Fibroblast of skin of right quadriceps (primary cell): ENCODE results near the gene CHADL.
"Not testable (repeated sequence)": the region's sequence is repeated elsewhere in the genome, so short reads cannot be mapped to it uniquely, and the experiment has no call there.

Experiments used
- DNase-seq: peaks from one replicate; pipeline ENCODE4 v3.0.0-alpha.2; 2013

CHADL gene

DNA sequence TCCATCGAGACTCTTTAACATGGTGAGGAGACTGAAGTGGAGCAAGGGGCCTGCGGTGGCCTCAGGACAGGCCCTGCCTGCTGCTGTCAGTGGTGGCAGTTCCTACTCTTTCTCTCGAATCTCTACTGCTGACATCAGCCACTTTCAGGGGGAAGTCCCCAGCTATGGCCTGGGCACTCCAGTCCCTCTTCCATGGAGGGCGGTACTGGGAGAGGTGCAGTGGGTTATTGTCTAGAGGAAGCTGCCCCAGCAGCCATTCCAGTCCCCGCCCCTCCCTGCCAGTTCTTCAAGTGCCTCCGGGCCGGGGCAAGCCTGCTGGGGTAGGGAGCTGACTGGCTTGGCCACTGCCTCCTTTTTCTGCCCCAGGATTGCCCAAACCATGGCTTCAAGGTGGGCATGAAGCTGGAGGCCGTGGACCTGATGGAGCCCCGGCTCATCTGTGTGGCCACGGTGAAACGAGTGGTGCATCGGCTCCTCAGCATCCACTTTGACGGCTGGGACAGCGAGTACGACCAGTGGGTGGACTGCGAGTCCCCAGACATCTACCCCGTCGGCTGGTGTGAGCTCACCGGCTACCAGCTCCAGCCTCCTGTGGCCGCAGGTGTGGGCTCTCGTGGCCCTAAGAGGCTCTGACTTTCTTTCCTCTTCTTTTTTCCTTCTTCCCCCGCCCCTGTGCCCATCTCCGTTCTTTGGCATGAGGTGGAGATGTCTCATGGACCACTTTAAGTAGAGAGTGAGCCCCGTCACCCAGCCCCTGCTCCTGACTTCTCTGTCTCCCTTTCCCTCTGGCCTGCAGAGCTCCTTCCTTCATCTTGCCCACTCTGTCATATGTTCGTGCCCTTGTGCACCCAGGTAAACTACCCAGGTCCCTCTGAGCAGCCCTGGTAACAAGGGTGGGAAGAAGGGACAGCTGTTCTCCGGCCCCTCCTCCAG lies 13.7 kb downstream of the CHADL start:
- DNase-seq, result no peak

DNA sequence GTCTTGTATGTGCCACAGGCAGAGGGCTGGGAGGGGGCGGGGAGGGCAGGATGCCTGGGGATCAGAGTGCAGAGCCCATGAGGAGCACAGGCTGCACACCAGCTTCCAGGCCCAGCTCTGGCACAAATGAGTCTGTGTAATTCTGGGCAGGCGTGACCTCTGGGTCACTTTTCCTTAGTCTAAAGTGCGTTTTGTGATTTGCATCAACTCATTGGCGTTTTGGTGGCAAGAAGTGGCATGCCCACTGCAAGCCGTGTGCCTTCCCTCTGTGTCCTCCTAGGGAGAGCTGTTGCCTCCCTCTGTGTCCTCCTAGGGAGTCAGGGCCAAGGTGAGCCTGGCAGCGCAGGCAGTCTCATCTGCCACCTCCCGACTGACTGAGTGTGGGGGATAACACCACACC lies 17.2 kb downstream of the CHADL start:
- DNase-seq, result no peak

DNA sequence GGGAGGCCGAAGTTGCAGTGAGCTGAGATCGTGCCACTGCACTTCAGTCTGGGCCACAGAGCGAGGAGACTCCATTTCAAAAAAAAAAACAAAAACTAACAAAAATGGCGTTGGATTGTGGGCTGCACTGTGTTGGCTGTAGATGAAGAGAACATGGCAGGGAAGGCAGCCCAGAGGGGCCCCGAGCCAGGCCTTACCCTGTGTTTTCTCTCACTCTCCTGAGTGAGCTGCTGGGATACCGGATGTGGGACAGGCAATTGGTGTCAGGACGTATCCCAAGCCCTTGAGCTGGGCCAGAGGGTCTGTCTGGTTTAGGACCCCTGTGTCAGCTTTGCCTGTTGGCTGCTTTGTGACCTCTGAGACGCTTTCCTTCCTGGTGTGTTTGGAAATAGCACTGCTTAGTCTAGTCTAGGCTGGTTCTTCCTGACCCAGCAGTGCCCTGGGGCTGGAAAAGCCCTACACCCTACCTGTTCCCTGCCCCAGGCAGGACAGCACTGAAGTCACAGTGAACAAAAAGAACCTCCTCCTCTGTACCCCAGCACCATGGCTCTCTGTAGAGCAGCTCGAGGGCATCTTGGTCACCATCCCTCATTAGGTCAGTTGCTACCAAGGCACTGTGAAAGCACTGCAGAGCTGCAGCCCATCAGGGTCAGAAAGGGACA lies 17.8 kb downstream of the CHADL start:
- DNase-seq, result no peak

DNA sequence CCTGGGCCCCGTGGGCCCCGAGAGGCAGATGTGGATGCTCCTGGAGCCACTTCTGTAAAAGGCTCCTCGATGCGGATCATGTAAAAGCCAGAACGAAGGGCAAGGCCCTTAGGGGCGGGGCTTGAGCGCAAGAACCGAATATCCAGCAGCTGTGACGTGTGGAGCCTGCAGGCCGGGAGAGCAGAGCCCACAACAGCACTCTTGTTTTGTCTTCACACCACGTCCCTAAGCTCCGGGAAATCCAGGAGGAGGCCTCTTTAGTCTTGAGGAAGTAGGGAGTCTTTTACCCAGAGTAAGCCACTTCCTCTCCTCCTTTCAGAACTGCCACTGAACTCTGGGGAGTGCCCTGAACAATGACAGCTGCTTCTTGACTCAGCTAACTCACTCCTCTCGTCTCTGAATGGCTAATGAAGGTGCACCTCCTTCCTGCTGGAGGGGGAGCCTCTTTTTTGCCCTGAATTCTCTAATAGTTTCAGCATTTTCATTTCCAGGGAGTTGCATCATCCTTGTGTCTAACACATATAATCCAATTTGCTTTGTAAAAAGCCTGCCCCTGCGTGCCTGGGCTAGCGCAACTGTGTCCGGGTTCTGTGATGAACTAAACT lies 23.1 kb downstream of the CHADL start:
- peak; percentile 82 for DNase-seq

DNA sequence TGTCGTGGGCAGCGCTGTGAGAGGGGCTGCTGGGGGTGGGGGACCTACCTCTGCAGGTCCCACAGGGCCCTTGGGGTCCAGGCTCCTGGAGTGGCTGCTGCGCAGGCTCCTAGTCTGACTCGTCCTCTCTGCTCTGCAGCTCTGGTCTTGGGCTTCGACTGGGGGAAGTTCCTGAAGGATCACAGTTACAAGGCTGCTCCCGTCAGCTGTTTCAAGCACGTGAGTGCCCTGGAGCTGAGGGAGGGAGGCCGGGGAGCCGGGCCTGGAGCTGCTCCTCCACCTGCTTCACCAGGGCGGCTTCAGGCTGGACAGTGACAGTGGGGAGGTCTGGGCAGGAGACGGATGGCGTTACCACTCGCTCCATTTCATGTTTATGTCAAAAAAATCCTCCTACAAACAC lies 23.7 kb downstream of the CHADL start:
- no peak for DNase-seq

DNA sequence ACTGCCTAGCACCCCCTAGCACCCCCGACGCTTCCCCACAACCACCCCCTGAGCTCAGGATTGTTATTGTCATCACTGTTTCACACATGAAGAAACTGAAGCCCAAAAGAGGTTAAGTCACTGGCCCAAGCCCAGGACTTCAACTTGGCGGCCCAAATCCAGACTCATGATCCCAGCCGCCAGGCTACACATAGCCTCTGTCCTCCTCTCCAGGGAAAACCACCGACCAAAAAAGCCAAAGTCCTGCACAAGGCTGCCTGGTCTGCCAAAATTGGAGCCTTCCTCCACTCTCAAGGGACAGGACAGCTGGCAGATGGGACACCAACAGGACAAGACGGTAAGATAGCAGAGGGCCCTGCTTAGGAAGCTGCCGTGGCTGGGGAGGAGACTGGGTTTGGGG lies 24.8 kb downstream of the CHADL start:
- DNase-seq, result no peak

DNA sequence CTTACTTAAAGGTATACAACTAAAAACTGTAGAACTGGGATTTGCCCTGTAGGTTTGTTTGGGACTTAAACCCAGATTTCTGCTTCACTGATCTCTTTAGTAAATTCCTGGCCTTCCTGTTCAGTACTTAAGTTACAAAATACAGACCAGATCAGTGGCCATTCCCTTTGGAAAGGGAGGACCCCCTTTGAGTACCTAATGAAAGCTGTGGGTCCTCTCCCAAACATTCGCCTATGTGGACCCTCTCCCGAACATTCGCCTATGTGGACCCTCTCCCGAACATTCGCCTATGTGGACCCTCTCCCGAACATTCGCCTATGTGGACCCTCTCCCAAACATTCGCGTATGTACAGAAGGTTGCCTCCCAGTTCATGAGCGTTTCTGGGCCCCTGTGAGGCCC lies 25.3 kb downstream of the CHADL start:
- DNase-seq, result no peak

DNA sequence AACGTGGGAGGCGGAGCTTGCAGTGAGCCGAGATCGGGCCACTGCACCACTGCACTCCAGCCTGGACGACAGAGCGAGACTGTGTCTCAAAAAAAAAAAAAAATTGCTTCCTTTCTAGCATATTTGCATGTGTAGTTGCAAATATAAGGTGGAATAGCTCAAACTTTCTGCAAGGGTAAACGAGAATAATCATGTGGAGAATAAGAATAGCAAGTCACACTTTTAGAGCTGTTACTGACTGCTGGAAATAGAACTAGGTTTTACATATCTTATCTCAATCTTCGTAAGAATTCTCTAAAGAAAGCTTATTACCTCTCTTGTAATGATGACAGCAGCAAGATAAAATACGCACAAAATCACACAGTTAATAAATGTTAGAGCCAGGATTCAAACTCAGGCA lies 34.0 kb downstream of the CHADL start:
- DNase-seq, result no peak

DNA sequence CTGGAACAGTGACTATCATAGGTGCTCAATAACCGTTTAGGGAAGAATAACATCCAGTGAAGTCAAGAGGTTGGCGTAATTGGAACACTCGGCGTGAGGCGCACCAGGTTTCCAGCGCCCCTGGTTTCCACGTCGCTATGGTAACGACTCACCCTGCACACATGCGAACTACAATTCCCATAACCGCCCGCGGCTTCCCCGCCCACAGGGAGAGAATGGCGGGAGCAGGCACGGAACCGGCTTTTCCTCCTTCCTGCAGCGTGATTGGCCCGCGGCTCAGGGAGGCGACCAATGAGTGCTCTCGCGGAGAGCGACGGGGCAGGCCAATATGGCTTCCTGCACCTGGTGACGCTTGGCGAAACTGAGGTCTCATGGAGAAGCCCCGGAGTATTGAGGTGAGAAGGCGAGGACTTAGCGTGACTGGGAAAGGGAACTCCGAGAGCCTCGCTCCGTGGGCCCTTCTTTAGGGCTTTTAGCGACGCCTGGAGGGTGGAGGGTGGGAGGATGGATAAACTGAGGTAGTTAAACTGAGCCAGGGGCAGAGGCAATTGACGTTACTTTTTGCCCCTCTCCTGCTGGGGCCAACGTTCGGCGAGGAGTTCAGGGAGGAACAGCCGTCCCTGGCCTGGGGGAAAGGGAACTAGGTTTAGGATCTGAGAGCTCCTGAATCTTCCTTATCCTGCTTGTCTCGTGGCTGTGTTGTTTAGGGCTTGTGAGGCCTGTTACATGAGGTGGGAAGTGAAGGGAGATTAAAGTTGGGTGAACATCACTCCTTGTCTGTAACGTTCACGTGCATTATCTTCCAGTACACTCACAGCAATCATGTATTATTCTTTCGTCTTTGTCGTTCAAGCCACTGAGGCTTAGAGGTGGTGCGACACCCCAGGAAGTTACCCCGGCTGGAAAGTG lies 35.5 kb downstream of the CHADL start, which contains the start of gene L3MBTL2:
Gene L3MBTL2 (plus strand): TSS at position 321 of the 909 bp plus-strand sequence. CDS start 51 bp downstream, at position 372.
- DNase-seq, result peak; percentile 94

DNA sequence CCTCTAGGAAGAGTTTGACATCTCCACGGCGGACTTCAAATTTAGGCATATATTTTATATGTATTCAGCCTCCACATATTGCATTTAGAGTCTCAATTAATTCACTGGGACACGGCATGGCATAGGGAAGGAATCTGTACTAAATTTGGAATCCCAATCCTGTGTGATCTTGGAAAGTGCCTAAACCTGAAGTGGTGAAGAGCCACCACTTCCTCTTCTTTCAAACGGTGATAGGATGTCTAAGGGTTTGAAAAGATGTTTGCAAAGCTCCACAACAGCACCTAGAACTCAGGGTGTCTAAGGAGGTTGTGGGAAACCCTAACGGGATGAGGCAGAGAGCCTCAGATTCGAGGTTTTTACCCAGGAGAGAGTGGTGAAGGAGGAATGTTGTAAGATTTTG lies 36.7 kb downstream of the CHADL start:
- no peak for DNase-seq

DNA sequence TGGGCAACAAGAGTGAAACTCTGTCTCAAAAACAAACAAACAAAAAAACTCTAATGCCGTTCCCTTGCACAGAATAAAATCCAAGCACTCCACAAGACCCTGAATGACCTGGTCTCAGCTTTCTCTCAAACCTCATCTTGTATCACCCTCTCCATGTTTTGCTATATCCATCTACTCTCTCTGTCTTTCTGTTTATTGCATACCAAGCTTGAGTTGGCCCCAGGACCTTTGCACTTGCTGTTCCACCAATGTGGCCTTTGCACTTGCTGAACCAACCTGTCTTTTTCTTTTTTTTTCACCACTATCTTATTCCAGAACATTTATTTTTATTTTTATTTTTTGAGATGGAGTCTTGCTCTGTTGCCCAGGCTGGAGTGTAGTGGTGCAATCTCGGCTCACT lies 37.6 kb downstream of the CHADL start:
- DNase-seq, result no peak

DNA sequence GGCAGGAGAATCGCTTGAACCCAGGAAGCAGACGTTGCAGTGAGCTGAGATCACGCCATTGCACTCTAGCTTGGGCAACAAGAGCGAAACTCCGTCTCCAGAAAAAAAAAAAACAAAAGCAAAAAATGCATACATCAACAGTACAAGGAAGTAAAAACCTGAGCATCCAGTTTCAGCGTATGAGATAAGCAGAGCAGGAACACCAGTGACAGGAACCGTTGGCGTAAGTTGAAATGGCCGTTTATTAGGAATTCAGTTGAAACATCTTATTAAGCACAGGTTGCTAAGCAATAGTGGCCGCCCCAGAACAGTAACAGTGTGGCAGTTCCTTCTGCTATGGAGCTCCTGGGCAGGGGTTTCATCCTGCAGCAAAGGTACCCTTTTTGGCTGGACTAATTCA lies 39.6 kb downstream of the CHADL start:
- no peak for DNase-seq

DNA sequence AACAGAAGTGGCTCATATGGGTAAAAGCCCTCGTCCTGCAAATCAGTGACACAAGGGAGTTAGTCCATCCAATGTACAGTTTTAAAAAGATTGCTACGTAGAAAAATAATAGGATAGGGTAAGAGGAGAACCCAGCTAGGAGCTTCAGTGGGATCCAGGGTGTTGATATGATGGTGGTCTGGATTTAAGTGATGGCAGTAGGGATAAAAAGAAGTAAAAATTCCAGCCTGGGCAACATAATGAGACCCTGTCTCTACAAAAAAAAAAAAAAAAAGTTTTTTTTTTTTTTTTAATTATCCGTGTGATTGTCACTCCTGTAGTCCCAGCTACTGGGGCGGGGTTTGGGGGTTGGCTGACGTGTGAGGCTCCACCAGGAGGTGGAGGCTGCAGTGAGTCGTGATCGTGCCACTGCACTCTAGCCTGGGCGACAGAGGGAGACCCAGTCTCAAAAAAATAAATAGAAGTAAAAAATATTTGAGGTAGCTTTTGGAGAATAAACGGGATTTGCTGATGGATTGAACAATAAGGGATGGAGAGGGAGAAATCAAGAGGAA lies 42.6 kb downstream of the CHADL start:
- no peak for DNase-seq

DNA sequence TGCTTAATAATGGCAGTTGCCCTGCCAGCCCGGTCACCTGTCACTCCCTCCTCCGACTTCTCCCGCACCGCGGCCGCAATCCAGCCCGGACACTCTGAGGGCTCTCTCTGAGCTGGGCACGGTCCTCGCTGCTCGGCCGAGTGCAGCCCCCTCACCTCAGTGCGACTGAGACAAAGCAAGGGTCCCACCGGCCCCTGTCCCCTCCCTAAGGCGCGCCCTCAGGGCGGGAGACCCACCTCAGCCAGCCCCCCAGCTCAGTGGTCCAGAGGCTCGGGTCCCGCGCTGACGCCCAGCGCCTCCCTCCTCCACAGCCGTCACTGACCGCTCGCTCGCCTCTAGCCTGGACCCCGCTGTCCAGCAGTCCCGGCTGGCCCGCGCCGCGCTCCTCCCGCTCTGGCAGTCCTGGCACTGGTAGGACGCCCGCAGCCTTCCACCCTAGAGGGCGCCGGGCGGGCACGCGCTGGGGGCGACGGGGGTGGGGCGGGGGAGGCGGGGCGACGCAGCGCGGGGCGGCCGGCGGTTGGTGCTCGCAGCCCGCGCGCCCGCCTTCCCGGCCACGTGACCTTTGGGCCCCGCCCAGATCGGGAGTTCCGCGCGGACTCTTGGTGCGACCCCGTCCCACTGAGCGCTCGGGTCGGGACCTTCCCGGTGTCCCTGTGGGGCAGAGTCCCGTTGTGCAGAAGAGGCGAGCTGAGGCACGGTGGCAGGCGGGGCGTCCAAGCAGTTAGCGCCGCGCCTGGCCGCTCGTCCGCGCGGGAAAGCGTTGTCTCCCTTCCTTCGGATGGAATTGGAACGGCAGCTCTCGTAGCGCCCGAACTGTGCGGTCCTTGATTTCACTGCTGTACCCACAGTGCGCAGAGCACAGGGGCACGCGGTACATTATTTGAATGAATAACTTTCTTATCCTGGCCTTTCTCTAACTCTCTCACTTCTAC lies 43.4 kb downstream of the CHADL start:
- DNase-seq, result peak; percentile 54

DNA sequence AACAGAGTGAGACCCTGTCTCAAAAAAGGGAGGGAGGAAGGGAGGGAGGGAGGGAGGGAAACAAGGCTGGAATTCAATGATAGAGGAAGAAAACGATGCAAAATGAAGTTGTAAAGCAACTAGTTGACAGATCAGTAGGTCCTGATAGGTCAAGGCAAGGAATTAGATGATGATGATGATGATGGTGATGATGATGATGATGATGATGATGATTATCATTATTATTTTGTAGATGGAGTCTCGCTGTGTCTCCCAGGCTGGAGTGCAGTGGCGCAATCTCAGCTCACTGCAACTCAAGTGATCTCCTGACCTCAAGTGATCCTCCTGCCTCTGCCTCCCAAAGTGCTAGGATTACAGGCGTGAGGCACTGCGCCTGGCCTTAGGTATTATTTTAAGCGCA lies 46.9 kb downstream of the CHADL start:
- DNase-seq, result no peak

DNA sequence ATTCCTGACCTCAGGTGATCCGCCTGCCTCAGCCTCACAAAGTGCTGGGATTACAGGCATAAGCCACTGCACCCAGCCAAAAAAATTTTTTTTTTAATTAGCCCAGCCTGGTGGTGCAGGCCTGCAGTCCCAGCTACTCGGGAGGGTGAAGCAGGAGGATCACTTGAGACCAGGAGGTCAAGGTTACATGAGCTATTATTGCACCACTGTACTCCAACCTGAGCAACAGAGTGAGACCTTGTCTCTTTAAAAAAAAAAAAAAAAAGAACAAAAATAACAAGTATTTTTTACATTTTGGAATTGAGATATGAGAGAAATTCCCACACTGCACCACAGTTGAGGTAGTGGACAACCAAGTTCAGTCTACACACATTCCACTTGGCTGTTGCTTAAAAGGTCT lies 49.3 kb downstream of the CHADL start:
- no peak for DNase-seq

DNA sequence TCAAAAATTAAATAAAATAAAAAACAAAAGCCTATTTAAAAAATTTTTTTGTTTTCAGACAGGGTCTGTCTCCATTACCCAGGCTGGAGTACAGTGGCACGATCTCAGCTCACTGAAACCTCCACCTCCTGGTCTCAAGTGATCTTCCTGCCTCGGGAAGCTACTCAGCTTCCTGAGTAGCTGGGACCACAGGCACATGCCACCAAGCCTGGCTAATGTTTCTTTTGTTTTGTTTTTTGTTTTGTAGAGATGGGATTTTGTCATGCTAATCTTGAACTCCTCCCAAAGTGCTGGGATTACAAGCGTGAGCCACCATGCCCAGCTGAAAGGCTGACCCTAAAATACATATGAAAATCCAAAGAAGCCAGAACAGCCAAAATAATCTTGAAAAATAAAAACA lies 56.1 kb downstream of the CHADL start:
- DNase-seq, result no peak

DNA sequence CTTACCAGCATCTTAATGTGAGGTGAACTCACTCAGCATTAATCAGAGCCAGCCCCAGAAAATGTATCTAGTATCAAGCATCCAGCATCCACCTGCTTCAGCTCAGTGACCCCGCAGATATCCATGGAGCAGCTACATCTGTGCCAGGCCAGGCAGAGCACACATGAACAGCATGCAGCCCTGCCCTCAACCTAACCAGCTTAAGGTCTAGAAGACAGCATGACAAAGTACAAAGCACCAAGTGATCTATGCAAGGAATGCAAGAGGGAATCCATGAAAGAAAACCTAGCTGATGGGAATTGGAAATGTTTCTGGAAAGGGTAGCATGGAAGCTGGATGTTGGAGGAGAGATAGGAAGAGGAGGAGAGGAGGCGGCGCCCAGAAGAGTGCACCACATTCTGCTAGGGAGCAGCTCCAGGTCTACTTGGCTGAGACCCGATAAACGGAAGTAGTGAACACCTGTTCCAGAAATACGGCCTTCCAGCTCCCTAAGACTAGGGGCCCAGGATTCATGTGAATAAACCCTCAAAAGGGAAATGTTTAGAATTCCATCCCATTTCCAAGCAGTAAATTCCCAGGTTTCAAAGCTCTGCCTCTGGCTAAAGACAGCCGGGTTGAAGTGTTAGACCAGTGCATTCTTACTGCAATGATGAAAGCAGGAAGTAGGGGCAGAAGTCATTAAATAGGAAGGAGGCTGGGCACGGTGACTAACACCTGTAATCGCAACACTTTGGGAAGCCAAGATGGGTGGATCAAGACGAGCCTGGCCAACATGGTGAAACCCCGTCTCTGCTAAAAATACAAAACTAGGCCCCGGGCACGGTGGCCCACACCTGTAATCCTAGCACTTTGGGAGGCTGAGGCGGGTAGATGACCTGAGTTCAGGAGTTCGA lies 59.1 kb downstream of the CHADL start:
- peak; percentile 69 for DNase-seq

DNA sequence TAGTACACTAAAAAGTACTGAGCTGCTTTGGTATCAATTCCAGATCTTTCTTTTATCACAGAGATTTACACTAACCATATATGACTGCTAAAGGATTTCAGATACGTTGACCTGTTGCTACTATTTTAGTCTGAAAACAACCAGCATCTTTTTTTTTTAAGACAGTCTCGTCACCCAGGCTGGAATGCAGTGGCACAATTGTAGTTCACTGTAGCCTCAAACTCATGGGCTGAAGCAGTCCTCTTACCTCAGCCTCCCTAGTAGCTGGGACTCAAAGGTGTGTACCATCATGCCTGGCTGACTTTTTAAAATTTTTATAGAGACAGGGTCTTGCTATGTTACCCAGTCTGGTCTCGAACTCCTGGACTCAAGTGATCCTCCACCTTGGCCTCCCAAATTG lies 59.8 kb downstream of the CHADL start:
- no peak for DNase-seq

DNA sequence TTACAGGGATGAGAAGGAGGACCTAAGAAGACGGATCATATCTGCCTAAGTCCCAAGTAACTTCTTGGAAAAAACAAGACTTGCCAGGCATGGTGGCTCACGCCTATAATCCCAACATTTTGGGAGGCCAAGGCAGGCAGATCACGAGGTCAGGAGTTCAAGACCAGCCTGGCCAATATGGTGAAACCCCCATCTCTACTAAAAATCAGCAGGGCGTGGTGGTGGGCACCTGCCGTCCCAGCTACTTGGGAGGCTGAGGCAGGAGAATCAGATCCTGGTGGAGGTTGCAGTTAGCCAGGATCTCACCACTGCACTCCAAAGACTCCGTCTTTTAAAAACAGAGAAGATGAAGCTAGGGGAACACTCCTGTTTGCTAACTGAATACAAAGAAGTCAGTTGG lies 60.4 kb downstream of the CHADL start:
- not testable (repeated sequence) for DNase-seq
